Chondrocyte (in vitro differentiated cells): ENCODE results near the gene ARID5A. TPM values are rescaled to one million over a fixed set of nuclear protein-coding genes. Genes with fewer than 3 reads are reported as not detected.
A peak's percentile ranks its signal among the peaks of the same experiment; 100 is the strongest.

Experiments
- DNase-seq: peaks from one replicate; pipeline ENCODE4 v3.0.0; 2021; ENCODE audit warnings: mixed read lengths, low spot score
- H3K27ac Mint-ChIP-seq: one replicate; pipeline ENCODE4 v1.8.0; 2021; ENCODE audit warnings: mild to moderate bottlenecking, moderate library complexity, mixed read lengths; ENCODE audit not compliant: unreplicated experiment
- H3K27me3 Mint-ChIP-seq: 2 replicates; pipeline ENCODE4 v1.8.0; 2021; ENCODE audit warnings: low read depth, mixed read lengths
- H3K36me3 Mint-ChIP-seq: 2 replicates; pipeline ENCODE4 v1.8.0; 2021; ENCODE audit warnings: low read depth, mixed read lengths
- H3K4me1 Mint-ChIP-seq: 2 replicates; pipeline ENCODE4 v1.8.0; 2021; ENCODE audit warnings: low read depth, mild to moderate bottlenecking, mixed read lengths
- H3K4me3 Mint-ChIP-seq: one replicate; pipeline ENCODE4 v1.8.0; 2021; ENCODE audit warnings: mild to moderate bottlenecking, moderate library complexity, mixed read lengths; ENCODE audit not compliant: unreplicated experiment
- H3K9me3 Mint-ChIP-seq: 2 replicates; pipeline ENCODE4 v1.8.0; 2021; ENCODE audit warnings: low read depth, mixed read lengths
- CTCF ChIP-seq: fragments of 200-600 bp; sonication (generic); IDR thresholded peaks from 2 replicates; pipeline ENCODE4 v1.5.0; 2021; ENCODE audit warnings: antibody characterized with exemption, mild to moderate bottlenecking, moderate library complexity
- total RNA-seq: library from RNA; stranded (reverse); gene quantifications from 3 replicates; pipeline ENCODE4 v1.2.1, GENCODE V29; 2021

The ARID5A gene
- total RNA-seq, 1 donor from 2014 or later: 12.9 TPM

- Mint-ChIP-seq H3K27ac (peak overlapping the region; percentile 98), H3K9me3 (no peaks in the 10 kb centered on the region), H3K4me3 (no peak overlapping the region), H3K36me3 (no peaks in the 10 kb centered on the region), H3K4me1 (peaks cover 69% of the 10 kb centered on the region), H3K27me3 (peaks cover 8% of the 10 kb centered on the region)
- TF ChIP-seq CTCF: no peak
- DNase-seq: no peak
Observed at GRCh38 chr2:96530474-96531357, 5.8 kb upstream of the ARID5A start.

- DNase-seq: no peak
- H3K36me3 Mint-ChIP-seq: no peaks in the 10 kb centered on the region
- peak overlapping the region; percentile 98 for H3K27ac Mint-ChIP-seq
- H3K4me1 Mint-ChIP-seq: peaks cover 69% of the 10 kb centered on the region
- peak overlapping the region; percentile 40 for H3K4me3 Mint-ChIP-seq
- H3K9me3 Mint-ChIP-seq: no peaks in the 10 kb centered on the region
- TF ChIP-seq CTCF: no peak
- H3K27me3 Mint-ChIP-seq: peaks cover 6% of the 10 kb centered on the region
Observed at GRCh38 chr2:96531366-96531765, 5.2 kb upstream of the ARID5A start.

- no peak for TF ChIP-seq CTCF
- peaks cover under 1% of the 10 kb centered on the region for H3K27me3 Mint-ChIP-seq
- H3K4me3 Mint-ChIP-seq: peak overlapping the region; percentile 40
- H3K4me1 Mint-ChIP-seq: peaks cover 65% of the 10 kb centered on the region
- H3K36me3 Mint-ChIP-seq: no peaks in the 10 kb centered on the region
- H3K9me3 Mint-ChIP-seq: no peaks in the 10 kb centered on the region
- no peak for DNase-seq
- H3K27ac Mint-ChIP-seq: peak overlapping the region; percentile 98
Observed at GRCh38 chr2:96531872-96532505, 4.6 kb upstream of the ARID5A start.

GRCh38 chr2:96532641-96533291 lies 3.8 kb upstream of the ARID5A start:
- Mint-ChIP-seq H3K27ac (peak overlapping the region; percentile 98), H3K27me3 (no peaks in the 10 kb centered on the region), H3K36me3 (no peaks in the 10 kb centered on the region), H3K4me1 (peaks cover 63% of the 10 kb centered on the region), H3K4me3 (peak overlapping the region; percentile 40), H3K9me3 (no peaks in the 10 kb centered on the region)
- TF ChIP-seq CTCF: no peak
- no peak for DNase-seq
